Epithelial cell of esophagus (primary cell): ENCODE results near the gene PLEKHA4.
"Not testable (repeated sequence)": the region's sequence is repeated elsewhere in the genome, so short reads cannot be mapped to it uniquely, and the experiment has no call there.

Experiments used
- DNase-seq: peaks from one replicate; pipeline ENCODE4 v3.0.0; 2010; ENCODE audit warnings: low read depth
- H3K4me3 ChIP-seq: 2 replicates; pipeline ENCODE4 v1.5.1; 2011; ENCODE audit warnings: mild to moderate bottlenecking, low read length, control low read depth
- TF ChIP-seq, protein P1 (sequence below): IDR thresholded peaks from 2 replicates; pipeline ENCODE4 v1.5.1; 2011; ENCODE audit warnings: low read depth, mild to moderate bottlenecking, low read length, control low read depth, inconsistent platforms; ENCODE audit not compliant: insufficient read depth; ENCODE audit errors: missing control alignments

PLEKHA4 gene, protein sequence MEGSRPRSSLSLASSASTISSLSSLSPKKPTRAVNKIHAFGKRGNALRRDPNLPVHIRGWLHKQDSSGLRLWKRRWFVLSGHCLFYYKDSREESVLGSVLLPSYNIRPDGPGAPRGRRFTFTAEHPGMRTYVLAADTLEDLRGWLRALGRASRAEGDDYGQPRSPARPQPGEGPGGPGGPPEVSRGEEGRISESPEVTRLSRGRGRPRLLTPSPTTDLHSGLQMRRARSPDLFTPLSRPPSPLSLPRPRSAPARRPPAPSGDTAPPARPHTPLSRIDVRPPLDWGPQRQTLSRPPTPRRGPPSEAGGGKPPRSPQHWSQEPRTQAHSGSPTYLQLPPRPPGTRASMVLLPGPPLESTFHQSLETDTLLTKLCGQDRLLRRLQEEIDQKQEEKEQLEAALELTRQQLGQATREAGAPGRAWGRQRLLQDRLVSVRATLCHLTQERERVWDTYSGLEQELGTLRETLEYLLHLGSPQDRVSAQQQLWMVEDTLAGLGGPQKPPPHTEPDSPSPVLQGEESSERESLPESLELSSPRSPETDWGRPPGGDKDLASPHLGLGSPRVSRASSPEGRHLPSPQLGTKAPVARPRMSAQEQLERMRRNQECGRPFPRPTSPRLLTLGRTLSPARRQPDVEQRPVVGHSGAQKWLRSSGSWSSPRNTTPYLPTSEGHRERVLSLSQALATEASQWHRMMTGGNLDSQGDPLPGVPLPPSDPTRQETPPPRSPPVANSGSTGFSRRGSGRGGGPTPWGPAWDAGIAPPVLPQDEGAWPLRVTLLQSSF

DNA sequence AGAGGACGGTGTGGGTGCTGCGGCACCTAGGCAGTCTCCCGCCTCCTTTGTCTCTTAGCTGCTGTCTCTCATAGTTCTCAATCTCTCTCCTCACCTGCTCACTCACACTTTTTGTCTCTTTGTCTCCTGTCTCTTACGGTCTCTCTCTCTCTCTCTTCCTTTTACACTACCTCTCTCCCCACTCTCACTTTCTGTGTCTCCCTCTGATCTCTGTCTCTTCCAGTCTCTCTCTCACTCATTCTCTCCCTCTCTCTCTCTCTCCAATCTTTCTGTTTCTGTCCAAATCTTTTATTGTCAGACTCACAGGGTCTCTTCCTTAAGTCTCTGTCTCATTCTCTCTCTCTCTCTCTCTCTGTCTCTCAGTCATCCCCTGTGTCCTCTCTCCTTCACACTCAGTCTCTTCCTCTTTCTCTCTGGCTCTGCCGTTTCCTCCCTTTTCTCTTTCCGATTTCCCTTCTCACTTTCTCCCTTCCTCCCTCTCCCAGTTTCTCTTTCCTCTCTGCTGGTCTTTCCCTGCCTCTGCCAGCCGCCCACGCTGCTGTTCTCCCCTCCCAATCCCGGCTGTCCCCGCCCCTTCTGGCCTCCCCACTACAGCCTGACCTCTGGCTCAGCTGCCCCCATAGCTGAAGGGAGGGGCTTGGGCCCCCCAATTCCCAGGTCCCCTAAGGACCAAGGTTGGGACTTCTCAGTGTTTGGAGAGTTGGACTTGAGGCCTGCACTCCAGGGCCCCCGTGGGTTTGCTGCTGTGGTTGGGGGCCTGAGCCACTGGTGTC lies at the start of gene PLEKHA4:
PLEKHA4 (minus strand) TSS at position 504 of the 773 bp plus-strand sequence. CDS start 997 bp downstream, outside the sequence.
- DNase-seq: no peak
- TF ChIP-seq, protein P1, sequence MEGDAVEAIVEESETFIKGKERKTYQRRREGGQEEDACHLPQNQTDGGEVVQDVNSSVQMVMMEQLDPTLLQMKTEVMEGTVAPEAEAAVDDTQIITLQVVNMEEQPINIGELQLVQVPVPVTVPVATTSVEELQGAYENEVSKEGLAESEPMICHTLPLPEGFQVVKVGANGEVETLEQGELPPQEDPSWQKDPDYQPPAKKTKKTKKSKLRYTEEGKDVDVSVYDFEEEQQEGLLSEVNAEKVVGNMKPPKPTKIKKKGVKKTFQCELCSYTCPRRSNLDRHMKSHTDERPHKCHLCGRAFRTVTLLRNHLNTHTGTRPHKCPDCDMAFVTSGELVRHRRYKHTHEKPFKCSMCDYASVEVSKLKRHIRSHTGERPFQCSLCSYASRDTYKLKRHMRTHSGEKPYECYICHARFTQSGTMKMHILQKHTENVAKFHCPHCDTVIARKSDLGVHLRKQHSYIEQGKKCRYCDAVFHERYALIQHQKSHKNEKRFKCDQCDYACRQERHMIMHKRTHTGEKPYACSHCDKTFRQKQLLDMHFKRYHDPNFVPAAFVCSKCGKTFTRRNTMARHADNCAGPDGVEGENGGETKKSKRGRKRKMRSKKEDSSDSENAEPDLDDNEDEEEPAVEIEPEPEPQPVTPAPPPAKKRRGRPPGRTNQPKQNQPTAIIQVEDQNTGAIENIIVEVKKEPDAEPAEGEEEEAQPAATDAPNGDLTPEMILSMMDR: no peak
- peak within 1 kb of the TSS; percentile 9 for H3K4me3 ChIP-seq

DNA sequence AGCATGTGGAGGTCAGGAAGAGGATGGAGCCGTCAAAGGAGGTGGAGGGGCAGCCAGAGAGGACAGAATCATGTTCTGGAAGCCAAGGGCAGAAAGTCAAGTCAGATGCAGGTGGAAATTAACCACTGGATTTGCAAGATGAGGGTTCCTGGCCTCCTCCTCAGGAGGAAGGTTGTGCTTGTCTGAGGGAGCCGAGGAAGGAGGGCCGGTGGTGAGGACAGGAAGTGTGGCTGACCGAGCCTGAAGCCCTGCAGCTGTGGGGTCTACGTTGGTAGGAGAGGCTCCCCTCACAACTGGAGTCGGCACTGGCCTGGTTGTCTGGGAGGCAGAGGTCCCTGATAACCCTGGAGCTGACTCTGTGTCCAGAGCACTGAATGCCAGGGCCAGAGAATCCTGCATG lies 49.7 kb upstream of the PLEKHA4 start:
- DNase-seq: no peak
- TF ChIP-seq, protein P1: no peak
- H3K4me3 ChIP-seq: no peak overlapping the region

DNA sequence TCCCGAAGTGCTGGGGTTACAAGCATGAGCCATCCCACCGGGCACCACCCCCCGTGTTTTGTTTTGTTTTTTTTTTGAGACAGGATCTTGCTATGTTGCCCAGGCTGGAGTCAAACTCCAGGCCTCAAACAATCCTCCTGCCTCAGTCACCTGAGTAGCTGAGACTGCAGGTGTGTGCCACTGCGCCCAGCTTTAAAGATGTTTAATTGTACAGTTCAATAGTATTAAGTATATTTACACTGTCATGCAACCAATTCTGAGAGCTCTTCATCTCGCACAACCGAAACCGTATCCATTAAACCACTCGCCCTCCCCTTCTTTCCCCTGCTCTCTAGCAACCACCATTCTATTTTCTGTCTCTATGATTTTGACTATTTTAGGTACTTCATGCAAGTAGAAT lies 47.3 kb upstream of the PLEKHA4 start:
- DNase-seq: no peak
- no peak overlapping the region for H3K4me3 ChIP-seq
- TF ChIP-seq, protein P1: no peak

DNA sequence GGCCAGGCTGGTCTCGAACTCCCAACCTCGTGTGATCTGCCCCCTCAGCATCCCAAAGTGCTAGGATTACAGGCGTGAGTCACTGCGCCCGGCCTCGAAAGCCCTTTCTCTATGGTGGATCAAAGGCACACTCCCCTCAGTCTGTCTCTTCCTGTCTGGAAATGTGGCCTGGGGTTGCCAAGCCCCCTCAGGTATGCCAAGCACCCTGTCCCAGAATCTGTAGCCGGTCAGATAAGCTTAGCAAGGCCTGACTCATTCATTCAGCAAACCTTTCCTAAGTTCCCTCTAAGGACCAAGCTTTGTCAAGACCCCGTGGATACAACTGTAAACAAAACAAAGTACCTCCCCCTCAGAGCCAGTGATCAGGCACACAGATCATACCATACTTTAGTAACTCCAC lies 45.8 kb upstream of the PLEKHA4 start:
- TF ChIP-seq, protein P1: no peak
- H3K4me3 ChIP-seq: no peak overlapping the region
- DNase-seq: no peak

DNA sequence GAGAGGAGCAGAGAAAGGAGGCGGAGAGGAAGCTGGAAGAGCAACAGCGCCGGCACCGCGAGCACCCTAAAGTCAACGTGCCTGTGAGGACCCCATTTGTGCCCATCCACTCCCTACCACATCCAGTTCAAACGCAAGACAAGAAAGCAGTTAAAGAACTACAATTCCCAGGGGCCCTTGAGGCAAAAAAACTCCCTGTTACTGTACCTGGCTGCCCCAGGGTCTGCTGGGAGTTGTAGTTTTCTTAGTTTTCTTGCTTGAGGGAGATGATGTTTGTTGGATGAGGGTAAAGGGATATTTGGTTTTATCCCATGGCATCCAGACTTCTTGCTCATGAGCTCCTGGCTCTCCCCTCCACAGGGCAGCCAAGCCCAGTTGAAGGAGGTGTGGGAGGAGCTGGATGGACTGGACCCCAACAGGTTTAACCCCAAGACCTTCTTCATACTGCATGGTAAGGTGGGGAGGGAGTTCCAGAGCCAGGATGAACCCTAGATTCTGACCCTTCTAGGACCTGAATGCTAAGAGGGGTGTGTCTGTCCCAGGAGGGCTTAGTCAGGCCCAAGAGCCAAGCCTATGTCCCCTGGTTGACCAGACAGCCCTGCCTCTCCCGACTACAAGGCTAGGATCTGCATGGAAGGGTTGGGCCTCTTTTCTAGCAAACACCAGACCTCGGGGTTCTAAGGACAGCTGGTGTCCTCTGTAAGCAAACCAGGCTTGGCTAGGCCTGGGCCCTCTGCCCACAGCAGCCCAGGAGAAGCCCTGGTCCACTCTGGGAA lies 44.9 kb upstream of the PLEKHA4 start:
- TF ChIP-seq, protein P1: no peak
- no peak overlapping the region for H3K4me3 ChIP-seq
- DNase-seq: no peak

DNA sequence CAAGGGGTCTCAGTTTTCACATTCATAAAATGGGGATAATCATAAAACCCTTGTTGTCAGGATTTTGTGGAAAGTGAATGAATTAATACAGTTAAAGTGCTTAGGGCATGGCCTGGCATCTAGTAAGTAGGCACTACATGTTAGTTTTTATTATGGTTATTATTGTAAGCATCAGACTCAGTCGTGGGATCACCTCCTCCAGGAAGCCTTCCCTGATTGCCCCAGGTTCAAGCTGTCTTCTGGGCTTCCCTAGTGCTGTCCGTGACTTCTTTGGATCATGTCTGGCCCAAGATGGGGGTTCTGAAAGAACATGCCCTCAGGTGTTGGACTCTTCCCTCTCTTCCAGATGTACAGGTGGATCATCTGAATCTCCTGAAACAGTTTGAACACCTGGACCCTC lies 42.4 kb upstream of the PLEKHA4 start:
- H3K4me3 ChIP-seq: no peak overlapping the region
- TF ChIP-seq, protein P1: no peak
- no peak for DNase-seq

DNA sequence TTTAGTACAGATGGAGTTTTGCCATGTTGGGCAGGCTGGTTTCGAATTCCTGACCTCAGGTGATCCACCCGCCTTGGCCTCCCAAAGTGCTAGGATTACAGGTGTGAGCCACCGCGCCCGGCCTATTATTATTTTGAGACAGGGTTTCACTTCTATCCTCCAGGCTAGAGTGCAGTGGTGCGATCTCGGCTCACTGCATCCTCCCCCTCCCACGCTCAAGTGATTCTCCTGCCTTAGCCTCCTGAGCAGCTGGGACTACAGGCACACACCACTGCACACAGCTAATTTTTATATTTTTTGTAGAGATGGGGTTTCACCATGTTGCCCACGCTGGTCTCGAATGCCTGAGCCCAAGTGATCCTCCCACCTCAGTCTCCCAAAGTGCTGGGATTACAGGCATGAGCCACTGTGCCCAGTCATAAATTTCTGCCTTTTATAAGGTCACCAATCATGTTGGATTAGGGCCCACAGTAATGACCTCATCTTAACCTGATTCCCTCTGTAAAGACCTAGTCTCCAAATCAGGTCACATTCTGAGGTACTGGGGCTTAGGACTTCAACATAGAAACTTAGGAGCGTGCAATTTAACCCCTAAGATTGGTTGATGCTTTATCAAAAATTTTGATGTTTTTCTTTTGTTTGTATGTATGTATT lies 41.1 kb upstream of the PLEKHA4 start:
- H3K4me3 ChIP-seq, DNase-seq: not testable (repeated sequence)
